CD4-positive, alpha-beta T cell treated with Interleukin-4 for 4 hours (primary cell): ENCODE data around the gene MARCHF10.

ENCODE experiments used
- DNase-seq: peaks from one replicate; pipeline ENCODE4 v3.0.0-alpha.2; 2020

Gene MARCHF10

DNA sequence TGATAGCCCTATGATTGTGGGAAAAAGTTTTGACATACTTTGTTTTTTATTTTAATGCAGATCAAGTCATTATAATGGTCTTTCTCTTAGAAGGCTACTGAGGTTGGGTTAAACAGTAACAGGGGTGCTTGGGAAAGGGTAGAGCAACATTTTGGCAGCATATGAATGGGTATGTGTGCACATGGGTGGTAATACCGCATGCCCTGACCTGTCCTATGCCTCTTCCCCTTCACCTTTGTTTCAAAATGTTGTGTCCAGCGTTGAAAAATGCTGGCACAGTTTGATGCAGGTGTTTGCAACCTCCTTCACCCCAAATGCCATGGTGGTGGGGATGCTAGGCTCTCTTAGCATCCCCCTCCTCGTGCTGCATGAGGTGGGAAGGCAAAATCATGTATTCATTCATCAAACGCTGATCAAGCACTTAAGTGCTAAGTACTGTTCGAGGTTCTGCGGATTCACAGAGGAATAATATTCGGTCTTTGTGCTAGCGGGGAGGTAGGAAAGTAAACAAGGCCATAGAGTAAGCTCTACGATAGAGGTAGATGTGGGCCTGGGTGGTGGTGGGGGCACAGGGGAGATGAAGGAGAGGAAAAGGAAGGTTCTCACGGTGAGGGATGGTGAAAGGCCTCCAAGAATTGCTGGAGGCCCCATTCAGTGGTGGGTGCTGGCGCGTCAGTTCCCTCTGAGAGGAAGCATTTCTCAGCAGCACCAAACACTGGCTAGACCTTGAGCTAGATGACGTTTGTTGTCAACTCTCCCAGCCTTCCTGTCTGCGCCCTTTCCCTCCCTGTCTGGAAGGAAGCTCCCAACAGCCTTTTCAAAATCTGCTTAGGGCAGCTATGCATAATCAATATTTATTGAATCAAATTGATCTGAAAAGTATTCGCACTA is 13.3 kb upstream of the MARCHF10 start:
- DNase-seq: no peak

DNA sequence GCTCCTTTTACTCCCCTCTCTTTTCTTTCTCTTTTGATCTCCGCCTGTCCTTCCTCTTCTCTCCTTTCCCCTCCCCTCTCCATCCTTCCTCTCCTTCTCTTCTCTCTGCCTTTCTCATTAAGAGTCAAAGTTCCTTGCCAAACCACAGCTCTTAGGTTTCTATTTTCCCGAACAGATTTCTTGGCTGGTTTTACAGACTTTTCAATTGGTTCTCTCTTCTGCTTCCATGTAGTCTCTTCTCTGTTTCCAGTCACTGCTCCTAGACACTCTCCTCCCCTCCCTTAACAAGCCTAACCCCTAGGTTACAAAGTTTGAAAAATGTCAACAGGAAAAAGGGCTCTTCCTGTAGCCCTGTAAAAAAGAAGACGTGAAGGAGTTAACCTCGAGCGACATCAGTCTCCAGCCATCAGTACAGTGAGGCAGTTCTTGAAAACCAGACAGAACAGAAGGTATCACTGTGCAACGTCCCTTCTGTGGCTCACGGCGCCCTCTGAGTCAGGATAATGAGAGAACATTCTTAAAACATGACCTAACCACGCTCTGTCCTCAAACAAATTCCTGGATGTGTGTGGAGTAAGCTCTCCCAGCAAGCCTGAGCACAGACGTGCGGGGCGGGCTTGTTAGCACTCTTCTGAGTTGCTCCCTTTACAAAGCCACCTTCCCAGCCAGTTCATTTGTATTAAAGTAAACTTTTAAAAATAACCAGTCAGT is 11.6 kb upstream of the MARCHF10 start:
- no peak for DNase-seq

DNA sequence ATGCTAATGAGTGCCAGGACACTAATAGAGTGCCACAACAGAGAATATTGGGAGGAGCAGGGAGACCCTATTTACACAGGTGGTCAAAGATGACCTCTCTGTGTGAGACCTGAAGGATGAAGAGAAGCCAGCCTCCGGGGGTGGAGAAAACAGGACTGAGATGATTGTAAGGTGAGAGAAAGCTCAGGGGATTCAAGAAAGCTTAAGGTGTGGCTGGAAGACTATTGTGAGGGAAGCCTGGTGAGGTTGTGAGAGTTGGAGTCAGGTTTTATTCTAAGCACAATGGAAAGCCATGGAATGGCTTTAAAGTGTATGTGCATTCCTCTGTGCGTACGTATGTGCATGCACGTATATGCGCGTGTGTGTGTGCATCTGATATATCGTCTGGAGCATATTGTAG is 10.4 kb upstream of the MARCHF10 start:
- DNase-seq: no peak

DNA sequence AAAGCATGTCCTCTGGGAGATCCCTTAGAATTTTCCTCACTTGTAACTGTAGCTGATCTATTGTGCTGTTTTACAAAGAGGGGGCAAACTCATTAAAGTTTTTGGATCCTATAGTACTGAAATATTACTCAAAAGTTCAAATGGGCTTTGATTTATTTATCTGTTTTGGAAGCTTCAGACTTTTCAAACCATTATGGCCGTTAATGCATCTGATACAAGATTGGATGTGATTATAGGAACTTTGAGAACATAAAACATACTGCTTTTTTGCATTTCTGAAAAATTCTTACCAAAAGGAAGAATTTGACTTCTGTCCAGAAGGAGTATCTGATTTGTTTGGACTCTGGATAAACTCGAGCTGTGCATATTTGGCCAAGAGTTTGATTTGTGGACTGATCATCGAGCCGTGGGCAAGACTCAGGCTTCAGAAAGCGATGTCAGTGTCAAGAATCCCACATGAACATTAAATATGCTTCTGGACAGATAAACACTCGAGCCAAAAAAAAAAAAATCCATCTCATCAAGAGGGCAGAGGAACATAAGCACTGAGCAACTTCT is 8.2 kb upstream of the MARCHF10 start:
- DNase-seq: no peak

DNA sequence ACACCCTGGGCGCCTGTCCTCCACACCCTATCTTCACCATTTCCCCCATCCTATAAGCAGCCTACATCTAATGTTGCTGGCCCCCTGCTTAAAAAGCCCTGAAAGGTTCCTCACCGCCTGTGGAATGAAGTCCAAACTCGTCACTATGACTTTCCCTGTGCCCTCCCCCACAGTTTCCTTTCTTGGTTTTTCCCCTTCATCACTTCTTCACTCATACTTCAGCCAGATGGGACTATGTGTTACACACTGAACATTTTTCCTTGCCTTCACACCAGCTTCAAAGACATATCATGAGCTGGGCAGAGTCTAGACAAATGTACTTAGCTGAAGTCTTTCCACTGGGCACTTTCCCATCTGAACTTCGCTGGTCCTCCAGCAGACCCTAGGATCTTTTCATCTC is 1.5 kb upstream of the MARCHF10 start:
- no peak for DNase-seq

DNA sequence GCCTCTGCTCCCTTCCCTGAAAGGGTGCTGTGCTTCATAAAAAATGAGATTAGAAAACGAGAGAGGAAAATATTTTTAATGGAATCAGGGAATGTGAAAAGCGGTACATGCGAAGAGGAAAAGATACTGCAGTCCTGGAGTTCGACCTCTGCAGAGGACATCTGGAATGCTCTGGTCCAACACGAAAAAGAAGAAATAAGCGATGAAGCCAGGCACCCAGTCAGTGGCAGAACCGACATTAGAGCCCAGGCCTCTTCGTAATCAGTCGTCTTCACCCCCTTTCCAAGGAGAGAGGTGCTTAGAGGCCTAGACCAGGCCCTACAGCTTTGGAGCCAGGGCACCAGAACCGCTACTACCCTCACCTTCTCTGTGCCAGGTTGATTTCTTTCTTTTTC is 459 bp upstream of the MARCHF10 start:
- DNase-seq: no peak

DNA sequence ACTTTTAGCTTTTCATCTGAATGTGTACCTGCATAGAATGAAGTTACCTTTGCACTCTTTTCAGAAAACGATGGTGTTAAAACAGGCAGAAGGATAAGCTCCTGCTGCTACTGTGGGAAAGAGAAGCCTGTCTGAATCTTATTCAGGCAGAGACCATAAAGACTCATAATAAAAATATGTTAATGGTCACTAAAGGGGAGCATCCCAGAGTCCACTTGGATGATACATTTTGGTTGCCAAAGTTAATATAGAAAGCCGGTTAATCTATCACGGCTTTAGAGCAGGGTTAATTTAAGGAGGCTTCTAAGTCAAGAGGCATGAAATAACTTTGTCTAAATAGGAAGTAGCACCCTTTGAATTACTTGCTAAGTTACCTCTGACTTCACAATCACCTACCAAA is 2.9 kb downstream of the MARCHF10 start:
- DNase-seq: no peak

DNA sequence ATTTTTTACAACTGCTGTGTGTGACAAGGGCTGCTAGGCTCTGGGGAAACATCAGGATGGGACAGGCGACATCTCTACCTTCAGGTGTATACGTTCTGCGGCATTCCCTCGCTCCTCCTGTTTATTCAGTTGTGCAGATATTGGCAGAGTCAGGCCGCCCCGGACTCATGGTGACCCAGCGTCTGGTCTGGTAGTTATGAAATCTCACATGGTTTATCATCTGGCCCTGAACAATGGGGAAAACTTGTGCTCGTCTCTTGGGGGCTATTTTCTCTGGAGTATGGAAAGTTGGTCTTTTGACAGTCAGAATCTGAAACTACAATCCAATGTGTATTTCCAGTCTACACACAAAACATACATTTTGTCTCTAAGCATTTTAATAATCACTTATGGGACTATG is 3.3 kb downstream of the MARCHF10 start:
- no peak for DNase-seq

DNA sequence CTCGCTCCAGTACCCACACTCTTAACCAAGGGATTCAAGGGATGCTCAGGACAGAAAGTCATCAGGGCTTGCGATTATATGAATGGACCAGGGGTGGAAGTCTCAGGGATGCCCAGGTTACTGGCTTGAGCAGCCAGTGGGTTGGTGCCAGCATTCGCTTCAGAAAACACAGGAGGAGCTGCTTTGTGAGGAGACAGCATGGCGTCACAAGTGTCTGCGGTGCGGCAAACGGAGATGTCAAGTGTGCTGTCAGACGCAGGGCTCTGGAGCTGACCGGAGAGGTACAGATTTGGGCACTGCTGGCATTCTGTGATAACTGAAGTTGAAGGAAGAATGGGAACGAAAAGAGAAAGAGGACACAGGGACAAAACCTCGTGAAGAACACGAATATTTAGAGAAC is 4.1 kb downstream of the MARCHF10 start:
- no peak for DNase-seq

DNA sequence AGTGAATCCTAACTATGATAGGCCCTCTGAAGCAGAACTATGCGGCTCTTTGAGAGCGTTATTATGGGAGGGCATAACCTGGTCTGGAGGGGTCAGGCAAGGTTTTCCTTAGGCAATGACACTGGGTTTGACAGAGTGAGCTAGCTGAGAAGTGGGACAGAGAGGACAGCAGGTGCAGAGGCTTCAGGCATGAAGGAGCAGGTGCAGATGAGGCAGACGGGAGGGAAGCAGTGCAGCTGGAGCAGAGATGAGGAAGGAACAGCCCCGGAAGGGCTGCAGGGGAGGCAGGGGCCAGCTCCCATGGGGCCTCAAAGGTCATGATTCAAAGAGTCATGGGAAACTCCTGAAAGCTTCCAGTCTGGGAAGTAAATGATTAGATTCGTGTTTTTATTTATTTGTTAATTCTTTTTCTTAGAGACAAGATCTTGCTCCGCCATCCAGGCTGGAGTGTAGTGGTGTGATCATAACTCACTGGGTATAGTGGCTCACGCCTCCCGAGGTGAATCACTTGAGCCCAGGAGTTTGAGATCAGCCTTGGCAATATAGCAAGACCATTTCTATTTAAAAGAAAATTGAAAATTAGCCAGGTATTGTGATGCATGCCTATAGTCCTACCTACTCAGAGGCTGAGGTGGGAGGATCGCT is 5.4 kb downstream of the MARCHF10 start:
- DNase-seq: no peak

DNA sequence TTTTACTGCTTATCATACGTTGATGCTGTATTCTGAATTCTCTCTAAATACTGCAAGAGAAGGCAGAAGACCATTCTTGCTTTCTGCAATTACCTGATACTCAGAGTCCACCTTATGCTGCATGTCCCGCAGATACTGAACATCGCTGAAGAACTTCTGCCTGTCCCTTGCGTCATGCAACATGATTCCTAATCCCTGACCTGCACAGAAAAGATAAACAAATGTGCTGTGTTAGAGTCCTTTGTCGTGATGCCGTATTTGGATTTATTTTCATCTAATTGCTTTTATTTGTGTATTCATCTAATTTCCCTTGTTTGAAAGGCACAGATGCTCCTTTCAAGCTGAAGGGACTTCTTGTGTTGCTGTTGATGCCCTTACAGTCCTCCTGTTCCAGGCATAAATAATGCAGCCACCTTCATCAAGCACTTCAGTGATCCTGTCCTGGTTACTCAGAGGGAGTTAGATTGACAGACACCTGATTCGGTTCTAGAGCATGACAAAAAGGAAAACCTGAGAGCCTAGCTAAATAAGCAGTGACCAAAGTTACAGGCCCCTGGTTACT is 6.5 kb downstream of the MARCHF10 start:
- DNase-seq: no peak

DNA sequence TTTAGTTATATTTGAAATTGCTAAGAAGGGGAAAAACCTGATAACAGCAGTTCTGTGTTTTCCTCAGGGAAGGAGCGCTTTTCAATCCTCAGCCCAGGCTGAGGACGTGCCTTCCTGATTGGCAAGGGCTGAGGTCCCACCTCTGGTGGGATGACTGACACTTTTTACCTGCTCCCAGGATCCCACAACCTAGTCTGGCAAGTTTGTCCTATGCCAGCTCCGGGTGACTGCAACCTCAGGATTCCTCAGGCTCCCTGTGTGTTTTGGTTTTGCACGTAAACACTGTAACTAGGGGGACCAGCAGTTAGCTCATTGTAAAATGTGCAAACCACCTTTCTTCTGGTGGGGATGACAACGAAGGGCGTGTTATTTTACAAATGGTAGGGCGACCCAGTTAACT is 7.5 kb downstream of the MARCHF10 start:
- no peak for DNase-seq

DNA sequence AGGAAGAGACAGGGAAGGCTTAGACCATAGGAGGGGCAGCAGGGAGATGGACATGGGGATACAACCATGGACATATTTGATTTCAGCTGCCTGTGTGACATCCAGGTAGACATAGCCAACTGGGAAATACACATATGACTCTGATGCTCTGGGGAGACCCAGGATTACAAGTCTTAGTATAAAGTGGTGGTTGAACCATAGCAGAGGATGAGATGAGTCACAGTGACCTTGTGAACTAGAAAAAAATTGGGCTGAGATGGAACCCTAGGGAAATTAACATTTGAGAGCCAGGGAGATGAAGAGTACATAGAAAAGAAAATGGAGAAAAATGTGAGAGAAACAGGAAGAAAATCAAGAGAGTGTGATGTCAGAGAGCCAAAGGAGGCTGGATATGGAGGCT is 10.2 kb downstream of the MARCHF10 start:
- no peak for DNase-seq

DNA sequence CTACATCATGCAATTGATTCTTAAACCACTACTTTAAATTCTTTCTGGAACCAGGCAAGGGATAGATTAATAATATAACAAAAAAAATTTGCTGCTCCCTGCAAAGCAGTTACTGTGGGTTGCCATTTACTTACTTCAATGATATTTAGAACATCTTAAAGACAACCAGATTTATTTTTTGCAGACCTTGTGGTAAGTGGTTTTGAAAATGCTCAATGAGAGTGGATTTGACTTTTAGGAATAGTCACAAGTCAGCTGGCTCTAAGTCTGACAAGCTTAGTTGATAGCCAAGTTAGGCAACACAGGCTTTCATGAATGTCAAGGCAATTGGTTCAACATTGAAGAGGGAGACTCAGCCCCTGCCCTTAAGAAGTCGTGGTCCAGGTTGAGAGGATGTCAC is 11.8 kb downstream of the MARCHF10 start:
- no peak for DNase-seq

DNA sequence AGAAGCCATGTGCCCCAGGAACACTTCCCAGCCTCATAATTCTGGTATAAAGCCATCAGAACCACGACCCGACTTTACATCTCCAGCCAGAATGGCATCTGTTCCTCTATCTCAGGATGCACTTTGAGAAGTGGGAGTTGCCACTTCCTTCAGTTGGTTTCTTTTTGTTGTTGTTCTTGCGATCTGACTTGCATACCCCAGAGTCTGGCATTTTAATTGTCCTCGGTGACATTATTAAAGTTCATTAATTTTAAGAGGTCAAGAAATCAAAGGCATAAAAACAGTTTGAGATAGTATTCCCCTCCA is 13.5 kb downstream of the MARCHF10 start:
- DNase-seq: no peak

DNA sequence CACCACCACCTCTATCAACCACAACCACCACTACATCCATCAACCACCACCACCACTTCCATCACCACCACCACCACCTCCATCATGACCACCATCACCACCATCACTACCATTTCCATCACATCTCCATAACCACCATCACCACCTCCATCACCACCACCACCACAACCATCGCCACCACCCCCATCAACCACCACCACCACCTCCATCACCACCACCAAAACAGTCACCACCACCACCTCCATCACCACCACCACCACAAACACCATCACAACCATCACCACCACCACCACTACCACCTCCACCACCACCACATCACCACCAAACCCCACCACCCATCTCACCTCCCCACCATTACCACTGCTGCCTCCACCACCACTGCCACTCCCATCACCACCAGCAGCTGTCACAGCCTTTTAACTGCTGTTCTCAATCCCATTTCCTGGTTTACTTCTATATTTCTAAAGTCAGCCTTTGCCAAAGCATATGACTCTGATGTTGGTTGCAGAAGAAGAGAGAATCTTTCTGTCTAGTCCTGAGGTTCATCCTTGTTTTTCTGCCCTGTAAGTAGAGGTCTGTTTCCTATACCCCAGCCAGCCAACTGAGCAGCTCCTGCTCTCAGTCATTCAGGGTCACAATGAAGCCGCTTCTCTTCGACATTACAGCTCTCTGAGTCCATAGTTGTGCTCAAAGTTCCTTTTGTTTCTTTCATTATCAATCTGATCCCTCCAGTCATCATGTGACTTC is 14.0 kb downstream of the MARCHF10 start:
- DNase-seq: no peak

DNA sequence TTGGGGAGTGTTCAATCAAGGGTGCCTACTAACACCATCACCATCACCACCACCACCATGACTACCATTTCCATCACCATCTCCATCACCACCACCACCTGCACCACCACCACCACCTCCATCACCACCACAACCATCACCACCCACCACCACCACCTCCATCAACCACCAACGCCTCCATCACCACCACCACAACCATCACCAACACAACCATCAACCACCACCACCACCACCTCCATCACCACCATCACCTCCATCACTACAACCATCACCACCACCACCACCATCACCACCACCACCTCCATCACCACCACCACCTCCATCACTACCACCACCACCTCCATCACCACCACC is 15.7 kb downstream of the MARCHF10 start:
- DNase-seq: no peak

DNA sequence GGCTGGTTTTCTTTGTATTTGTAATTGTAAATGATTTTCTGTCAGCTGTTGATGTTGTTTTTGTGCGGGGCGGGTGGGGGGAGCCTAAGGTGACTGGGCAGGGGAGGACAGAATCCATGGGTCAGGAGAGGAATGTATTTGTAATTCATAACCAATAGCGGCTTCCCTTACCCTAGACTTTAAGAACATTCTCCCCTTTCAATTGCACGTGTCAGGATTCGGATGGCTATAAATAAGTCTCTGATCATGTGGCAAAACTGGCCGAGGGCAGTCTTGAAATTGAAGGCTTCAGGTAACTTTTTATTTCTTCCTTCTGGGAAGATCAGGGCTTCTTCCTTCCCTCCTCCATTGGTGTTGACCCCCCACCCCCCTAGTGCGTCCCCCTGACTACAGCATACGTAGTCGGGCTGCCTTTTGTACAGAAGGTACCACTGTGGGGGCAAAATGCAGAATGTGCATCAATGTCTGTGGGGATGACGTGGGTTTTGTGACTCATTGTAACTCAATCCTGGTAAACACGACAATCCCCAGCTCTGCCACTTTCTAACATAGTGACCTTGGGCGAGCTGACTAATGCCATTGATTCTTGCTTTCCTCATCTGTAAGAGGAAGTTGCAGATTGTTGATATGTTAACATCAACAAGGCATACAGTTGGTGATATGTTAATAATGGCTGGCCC is 16.2 kb downstream of the MARCHF10 start:
- no peak for DNase-seq

DNA sequence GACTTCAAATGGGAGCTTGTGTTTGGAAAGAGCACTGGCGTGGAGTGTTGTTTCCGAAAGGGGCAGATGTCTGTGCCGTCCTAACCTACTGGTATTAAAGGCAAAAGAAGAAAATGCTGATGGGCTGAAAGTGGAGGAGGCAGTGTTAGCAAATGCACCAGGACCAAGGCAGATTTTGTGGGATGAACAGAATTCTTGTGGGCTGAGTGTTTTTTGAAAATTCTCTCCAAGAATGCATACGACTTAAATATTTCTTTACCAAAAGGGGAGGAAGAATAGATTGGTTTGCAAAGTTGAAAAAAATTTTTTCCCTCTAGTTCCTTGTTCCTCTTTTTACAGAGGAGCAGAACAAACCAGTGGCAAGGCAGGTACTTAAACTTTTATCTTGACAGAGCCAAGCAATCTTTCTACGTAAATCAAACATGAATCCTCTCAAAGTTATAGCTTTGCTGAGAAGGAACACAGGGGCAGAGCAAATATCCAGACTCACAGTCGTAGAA is 16.8 kb downstream of the MARCHF10 start:
- no peak for DNase-seq

DNA sequence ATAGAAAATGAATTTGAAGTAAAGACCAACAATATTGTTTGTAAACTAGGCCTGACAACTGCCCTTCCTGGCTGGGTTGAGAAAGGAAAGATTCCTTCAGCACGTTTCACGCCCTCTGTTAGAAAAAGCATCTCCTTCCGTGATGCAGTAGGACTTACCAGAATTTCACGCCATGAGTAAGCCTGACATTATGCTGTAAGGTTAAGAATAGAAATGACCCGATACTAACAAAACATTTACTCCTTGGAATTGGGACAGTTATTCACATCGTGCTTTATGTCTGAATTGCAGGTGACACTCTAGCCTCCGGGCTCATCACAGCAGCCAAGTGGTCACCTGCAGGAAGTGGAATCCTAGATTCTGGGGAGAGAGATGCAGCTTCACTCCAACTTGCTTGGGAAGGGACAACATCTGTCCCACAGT is 17.5 kb downstream of the MARCHF10 start:
- no peak for DNase-seq

DNA sequence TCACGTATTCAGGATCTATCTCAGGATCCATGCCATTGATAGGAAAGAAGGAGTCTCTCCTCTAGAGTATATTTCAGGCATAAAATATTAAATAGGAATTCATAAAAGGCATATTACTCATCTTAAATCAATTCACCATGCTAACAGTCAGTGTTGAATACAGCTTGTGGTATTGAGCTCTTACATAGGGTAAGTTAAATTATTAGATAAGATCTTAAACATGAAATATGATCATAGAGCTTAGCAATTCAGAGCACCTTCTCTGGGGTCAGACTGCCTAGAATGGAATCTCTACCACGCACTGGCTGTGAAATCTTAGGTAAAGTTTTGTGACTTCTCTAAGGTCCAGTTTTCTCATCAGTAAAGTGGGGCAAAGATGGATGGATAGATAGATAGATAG is 20.7 kb downstream of the MARCHF10 start:
- DNase-seq: no peak

DNA sequence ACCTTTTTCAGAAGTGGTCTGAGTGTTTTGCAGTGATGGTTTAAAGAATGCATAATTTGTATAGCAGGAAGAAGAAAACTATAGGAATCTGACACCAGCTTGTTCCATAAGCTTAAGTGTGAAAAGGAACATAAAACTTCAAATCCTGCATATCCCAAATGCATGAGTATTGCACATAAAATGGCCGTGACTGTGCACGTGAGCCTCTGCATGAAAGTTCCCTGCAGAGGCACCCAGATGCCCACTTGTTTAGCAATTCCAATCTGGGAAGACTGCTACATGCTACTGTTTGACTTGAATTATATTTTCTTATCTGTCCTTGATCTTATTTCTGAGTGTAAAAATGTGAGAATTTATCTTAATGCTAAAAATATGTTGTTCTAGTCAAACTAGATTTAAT is 21.5 kb downstream of the MARCHF10 start:
- no peak for DNase-seq
